GM18498 (cell line): ENCODE results near the gene SLC4A7.

Experiments
- ATAC-seq: cut with Tn5 transposase; IDR thresholded peaks from one replicate; pipeline ENCODE4 v1.9.1; 2021; ENCODE audit warnings: mild to moderate bottlenecking, moderate library complexity; ENCODE audit not compliant: unreplicated experiment

The SLC4A7 gene

GRCh38 chr3:27368831-27369607 lies 115.2 kb downstream of the SLC4A7 start, which contains the start of gene NEK10:
Gene NEK10, minus strand, starts transcription at chr3:27369383. Its CDS starts 16,501 bp downstream, at chr3:27352882.
- peak; percentile 100 for ATAC-seq

GRCh38 chr3:27366062-27366591 lies 118.1 kb downstream of the SLC4A7 start:
- ATAC-seq = no peak

- peak; percentile 61 for ATAC-seq
Observed at GRCh38 chr3:27360113-27361078, 123.8 kb downstream of the SLC4A7 start.

- ATAC-seq = no peak
Observed at GRCh38 chr3:27358372-27358771, 125.8 kb downstream of the SLC4A7 start.

- peak; percentile 91 for ATAC-seq
Observed at GRCh38 chr3:27357665-27358258, 126.4 kb downstream of the SLC4A7 start.

- ATAC-seq = no peak
Observed at GRCh38 chr3:27356976-27357375, 127.2 kb downstream of the SLC4A7 start.

DNA sequence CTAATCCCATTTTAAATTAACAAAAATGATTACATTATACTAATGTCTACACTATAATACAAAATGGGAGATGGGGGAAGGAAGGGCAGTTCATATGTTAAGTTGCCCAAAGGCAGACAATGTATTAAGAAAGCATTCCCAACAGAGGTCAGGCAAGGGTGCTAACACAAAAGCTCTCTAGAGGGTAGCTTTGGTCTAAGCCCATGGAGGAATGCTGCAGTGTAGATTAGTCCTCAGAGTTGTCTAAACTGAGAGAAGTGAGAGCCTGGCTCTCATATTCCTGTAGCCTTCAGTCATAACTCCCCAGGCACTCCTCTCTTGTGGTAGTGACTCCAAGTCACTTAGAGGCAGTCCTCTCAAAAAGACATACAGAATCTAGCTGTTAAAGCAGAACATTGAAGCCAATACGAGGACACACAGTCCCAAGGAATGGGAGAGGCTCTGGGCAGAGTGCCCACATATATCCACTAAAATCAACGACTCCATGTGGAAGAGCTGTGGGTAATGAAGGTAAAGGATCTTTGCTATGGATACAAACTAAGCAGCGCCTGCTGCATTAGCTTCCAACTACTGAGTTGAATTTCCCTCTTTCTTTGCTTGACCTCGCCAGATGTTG lies 129.5 kb downstream of the SLC4A7 start:
- no peak for ATAC-seq

DNA sequence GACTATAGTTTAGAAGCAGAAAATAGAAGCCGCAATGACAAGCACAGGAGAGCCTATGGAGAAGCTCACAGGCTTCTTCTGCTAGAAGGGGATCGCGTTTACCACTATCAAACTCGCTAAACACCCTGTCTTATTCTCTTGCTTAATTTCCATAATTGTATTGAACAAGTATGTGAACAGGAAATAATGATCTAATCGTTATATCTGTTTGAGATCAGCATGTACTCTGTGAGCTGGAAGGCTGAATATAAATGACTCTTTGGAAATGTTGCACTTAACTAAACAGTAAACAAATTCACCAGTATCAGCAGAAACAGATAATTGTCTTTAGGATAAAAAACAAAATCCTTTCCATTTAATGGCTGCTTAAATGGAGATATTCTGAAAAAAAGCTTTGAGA lies 130.0 kb downstream of the SLC4A7 start:
- ATAC-seq = no peak

DNA sequence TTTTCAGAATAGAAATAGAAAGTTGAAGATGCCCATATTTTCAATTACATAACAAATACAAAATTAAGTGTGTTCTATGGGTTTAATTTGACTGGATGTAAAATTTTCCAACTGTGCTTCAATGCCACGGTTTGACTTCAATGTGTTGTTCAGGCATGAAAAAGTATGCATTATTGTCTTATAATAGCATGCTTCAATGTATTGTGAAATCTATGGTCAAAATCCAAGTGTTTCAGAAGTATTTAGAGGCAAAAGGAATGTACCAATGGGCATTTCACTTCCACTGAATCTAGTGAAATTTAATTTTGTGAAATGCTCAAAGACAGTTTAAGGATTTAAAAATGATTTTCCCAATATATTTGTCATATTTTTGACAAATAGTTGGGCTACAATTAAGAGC lies 131.0 kb downstream of the SLC4A7 start:
- ATAC-seq = no peak

DNA sequence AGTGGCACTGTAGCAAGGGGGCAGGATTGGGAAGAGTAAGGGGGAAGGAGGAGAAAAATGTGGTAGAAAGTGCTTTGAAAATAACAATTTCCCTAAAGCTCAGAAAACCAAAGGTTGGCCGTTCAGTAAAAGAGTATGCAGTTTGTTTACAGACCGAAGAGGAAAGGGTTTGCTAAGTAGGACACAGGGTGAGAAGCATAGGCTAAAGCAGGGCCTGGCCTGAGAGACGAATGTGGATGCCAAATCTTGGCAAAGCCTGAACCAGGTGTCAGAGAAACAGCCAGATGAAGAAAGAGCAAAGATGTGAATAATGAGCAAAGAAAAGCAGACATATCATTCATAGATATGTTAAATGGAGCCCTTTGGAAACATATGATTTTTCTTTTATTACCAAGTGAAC lies 132.1 kb downstream of the SLC4A7 start:
- no peak for ATAC-seq

GRCh38 chr3:27349832-27350231 lies 134.4 kb downstream of the SLC4A7 start:
- peak; percentile 48 for ATAC-seq

- no peak for ATAC-seq
Observed at GRCh38 chr3:27345959-27346865, 138.0 kb downstream of the SLC4A7 start.

DNA sequence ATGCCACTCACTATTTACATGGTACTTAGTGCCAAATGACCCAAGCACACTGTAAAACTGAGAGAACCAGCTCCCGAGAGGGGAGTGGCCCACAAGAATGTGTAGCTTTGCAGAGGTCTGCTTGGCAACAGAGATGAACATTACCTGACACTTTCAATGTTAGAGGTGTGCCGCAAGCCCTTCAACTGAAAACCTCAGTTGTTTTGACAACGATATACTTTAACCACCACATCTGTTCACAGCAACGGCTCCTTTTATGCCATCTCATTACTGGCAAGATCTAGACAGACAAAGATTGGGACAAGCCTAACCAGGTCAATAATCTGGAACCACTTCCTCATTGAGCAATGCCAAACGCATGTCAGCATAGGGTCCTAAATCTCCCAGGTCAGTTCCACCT lies 138.7 kb downstream of the SLC4A7 start:
- peak; percentile 54 for ATAC-seq

DNA sequence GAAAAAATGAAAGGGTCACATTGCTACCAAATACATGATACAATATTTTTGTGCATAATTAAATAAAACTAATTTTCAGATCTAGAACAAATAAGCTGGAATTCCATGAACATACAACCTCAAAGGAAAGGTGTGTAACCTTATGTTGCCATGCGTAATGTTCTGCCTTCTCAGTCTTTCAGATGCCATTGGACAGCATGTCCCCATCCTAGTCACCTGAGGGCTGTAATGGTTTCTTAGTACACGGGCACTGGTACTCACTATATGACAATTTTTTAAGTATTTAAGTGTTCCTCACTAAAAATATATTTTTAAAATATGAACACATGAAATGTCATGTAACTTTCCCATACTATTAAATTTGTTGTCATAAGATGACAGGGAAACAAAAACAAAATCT lies 139.1 kb downstream of the SLC4A7 start:
- no peak for ATAC-seq

- no peak for ATAC-seq
Observed at GRCh38 chr3:27344192-27344591, 140.0 kb downstream of the SLC4A7 start.

GRCh38 chr3:27342267-27342666 lies 141.9 kb downstream of the SLC4A7 start:
- ATAC-seq = no peak

GRCh38 chr3:27340534-27340933 lies 143.7 kb downstream of the SLC4A7 start:
- peak; percentile 80 for ATAC-seq

- no peak for ATAC-seq
Observed at GRCh38 chr3:27335571-27335970, 148.6 kb downstream of the SLC4A7 start.

DNA sequence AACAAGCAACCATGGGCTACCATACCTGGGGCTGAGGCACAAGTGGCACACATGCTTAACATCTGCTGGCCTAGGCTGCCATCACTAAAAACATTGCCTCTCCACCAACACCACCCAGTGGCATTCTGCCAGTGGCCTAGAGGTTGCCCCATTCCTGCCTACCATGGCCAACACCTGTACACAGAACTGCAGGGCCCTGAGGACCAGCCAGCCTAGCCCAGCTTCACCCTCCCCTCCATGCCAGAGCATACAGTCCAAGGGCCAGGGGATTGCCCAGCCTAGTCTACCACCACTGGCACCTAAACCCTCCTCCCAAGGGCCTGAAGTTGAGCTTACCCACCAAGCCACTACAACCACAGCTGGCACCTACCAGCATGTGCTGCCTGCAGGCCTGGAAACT lies 150.3 kb downstream of the SLC4A7 start:
- no peak for ATAC-seq
